Esophagus (tissue), 2 donors: ENCODE results near the gene AKR1B1. TPM values are rescaled to one million over a fixed set of nuclear protein-coding genes. Genes with fewer than 3 reads are reported as not detected.

Experiments
- H3K27ac ChIP-seq, 2 donors: one replicate each; pipeline ENCODE4 v1.5.1; 2013; ENCODE audit warnings: low read depth in 2 of 2, mild to moderate bottlenecking in 2 of 2, inconsistent platforms in 1 of 2, low read length in 1 of 2, moderate library complexity in 1 of 2
- H3K27me3 ChIP-seq, 2 donors: one replicate each; pipeline ENCODE4 v1.6.1; 2013; ENCODE audit warnings: low read length in 2 of 2, control low read depth in 1 of 2, mild to moderate bottlenecking in 1 of 2; ENCODE audit not compliant: insufficient read depth in 2 of 2, control insufficient read depth in 1 of 2
- H3K36me3 ChIP-seq, 2 donors: one replicate each; pipeline ENCODE4 v1.6.1; 2013; ENCODE audit warnings: low read length in 1 of 2; ENCODE audit not compliant: control insufficient read depth in 2 of 2, insufficient read depth in 2 of 2
- H3K4me1 ChIP-seq, 2 donors: one replicate each; pipeline ENCODE4 v1.6.1; 2013; ENCODE audit warnings: low read length in 1 of 2; ENCODE audit not compliant: control insufficient read depth in 2 of 2, insufficient read depth in 2 of 2
- H3K4me3 ChIP-seq, 2 donors: one replicate each; pipeline ENCODE4 v1.5.1; 2013; ENCODE audit warnings: low read length in 2 of 2, mild to moderate bottlenecking in 2 of 2, low read depth in 1 of 2, moderate library complexity in 1 of 2
- H3K9me3 ChIP-seq, 2 donors: one replicate each; pipeline ENCODE4 v1.6.1; 2013; ENCODE audit warnings: mild to moderate bottlenecking in 2 of 2, low read depth in 1 of 2, low read length in 1 of 2, moderate library complexity in 1 of 2; ENCODE audit not compliant: control insufficient read depth in 2 of 2, insufficient read depth in 1 of 2
- WGBS, 2 donors: extraction: QIAGEN DNeasy Blood & Tissue Kit; methylation state at CpG; one replicate each; pipeline ENCODE4 v1.1.7; 2013; 5-methylcytosine and 5-hydroxymethylcytosine counted together
- polyA plus RNA-seq, 2 donors: library from polyadenylated mRNA; stranded (reverse); fragments of 200-250 nt; gene quantifications; one replicate each; pipeline ENCODE4 v1.2.3, GENCODE V29; 2013
- donor health status: healthy with polysubstance abuse.
- donor health status: Bipolar disorder and iron deficiency.

Gene AKR1B1
- polyA plus RNA-seq, 2 donors = 10.6 to 20.6 TPM

DNA sequence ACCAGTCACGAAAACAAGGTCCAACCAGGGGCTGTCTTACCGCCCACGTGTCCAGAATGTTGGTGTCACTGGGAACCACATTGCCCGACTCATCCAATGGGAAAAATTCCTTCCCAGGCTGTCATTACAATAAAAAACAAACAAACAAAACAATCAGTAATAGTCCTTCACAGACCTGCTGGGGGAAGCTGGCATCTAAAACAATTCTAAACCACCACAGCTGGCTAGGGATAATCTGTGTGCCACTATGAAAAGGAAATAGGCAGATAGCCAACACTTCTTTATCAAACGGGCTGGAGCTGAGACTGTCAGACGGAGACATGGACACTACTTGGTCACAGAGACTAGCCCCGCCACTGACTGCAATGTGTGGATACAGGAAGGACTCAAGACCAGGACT is 9.2 kb downstream of the AKR1B1 start:
- H3K4me1 ChIP-seq = no peaks in the 10 kb centered on the region
- no peaks in the 10 kb centered on the region for H3K27me3 ChIP-seq
- no peak overlapping the region for H3K27ac ChIP-seq
- no peaks in the 10 kb centered on the region for H3K9me3 ChIP-seq
- peaks cover 8 to 18% of the 10 kb centered on the region in 2 donors for H3K36me3 ChIP-seq
- WGBS, 2 donors = 74 to 83% methylated on average over 7 of the region's 7 CpGs
- H3K4me3 ChIP-seq = no peak overlapping the region

DNA sequence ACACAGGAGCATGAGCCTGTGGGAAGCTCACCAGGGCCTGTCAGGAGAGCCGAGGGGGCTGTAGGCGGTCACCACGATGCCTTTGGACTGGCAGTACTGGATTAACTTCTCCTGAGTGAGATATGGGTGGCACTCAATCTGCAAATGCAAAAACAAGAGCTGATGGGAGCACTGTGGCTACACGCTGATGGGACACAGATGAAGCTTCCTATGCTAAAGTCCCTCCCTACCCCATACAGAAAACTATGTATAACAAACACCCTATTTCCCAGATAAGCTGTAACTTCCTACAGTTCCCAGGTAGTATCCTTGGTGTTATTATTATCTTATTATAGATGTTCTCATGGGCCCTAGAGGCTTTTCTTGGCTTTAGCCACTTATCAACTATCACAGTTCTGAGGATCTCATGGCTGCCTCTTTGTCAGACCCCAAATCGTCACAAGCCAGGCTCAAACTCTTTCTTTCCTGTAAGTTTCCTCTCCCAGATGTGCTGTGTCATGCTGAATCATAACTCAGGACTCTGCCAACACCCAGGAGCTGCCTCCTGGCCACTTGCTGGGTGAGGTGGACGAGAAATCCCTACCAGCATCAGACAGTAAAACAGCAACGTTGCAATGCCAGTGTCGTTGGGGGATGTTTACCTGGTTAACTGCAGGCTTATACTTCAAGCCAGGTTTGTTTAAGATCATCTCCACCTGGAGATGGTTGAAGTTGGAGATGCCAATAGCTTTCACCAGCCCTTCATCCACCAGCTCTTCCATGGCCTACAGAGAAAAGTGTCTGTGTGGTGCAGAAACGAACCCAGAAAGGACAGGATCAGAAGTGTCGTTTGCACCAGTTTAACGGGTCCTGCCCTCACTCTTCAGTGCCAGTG is 10.3 kb downstream of the AKR1B1 start:
- Histone ChIP-seq H3K27ac (peak overlapping the region in 1 of 2 donors; percentile 43), H3K9me3 (no peaks in the 10 kb centered on the region), H3K4me3 (no peak overlapping the region), H3K27me3 (no peaks in the 10 kb centered on the region), H3K36me3 (peaks cover 9 to 18% of the 10 kb centered on the region in 2 donors), H3K4me1 (peaks cover 0 to 3% of the 10 kb centered on the region in 2 donors)
- WGBS, 2 donors = 71 to 81% methylated on average over 11 of the region's 11 CpGs

DNA sequence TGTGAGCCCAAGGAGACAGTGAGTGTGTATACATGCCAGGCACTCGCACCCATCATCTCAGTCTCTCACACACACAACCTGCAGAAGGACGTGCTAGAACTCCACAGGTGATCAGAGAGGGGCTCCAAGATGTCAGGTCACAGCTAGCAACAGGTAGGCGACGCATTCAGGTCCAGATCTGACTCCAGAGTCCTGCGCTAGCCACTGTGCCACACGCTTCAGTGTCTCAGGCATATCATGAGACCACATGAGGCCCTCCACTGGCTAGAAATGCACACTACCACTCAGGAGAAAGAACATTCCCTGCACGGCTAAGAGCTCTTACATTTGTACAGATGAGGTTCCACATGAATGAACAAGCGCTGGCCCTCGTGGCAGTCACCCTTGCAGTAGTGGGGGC is 11.5 kb downstream of the AKR1B1 start:
- no peak overlapping the region for H3K4me3 ChIP-seq
- 88 to 91% methylated on average over 9 of the region's 9 CpGs for WGBS, 2 donors
- H3K4me1 ChIP-seq = peaks cover 0 to 3% of the 10 kb centered on the region in 2 donors
- peaks cover 9 to 21% of the 10 kb centered on the region in 2 donors for H3K36me3 ChIP-seq
- H3K9me3 ChIP-seq = no peaks in the 10 kb centered on the region
- no peak overlapping the region for H3K27ac ChIP-seq
- no peaks in the 10 kb centered on the region for H3K27me3 ChIP-seq

DNA sequence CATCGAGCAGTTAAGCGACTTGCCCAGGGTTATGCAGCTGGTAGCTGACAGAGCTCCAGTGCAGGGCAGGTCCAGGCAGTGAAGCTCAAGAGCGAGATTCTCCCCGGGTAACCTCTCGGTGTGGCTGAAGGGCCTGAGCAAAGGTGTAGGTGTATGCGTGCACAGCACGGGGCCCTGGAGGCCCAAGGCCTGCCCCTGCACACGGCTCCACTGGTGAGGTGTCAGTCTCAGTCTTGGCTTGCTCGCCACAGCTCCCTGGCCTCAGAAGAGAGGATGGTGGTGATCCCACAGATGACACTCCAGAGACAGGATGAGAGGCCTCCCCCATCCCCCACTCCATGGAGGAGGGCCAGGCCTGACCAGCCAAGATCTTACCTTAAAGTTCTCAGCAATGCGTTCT is 12.0 kb downstream of the AKR1B1 start:
- Histone ChIP-seq H3K27me3 (no peaks in the 10 kb centered on the region), H3K9me3 (no peaks in the 10 kb centered on the region), H3K4me1 (peaks cover 0 to 3% of the 10 kb centered on the region in 2 donors), H3K27ac (no peak overlapping the region), H3K36me3 (peaks cover 9 to 21% of the 10 kb centered on the region in 2 donors), H3K4me3 (no peak overlapping the region)
- WGBS, 2 donors = 93 to 94% methylated on average over 10 of the region's 10 CpGs

DNA sequence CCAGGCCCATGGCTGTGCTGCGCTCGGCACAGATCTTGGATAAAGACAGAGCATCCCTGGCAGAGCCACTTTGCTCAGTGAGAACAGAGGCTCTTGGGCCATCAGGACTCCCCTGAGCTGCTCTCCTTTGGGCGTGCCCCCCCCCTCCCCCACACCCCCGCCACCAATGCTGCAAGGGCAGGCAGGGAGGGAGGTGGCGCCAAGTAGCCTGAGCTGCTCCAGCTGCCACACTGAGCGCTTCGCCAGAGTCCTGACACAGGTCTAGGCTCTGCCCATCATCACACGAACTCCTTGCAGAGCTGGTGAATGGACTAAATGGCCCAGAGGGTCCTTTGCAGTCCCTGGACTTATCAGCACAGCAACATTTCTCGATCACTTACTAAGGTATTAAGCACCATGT is 12.5 kb downstream of the AKR1B1 start:
- H3K9me3 ChIP-seq = no peaks in the 10 kb centered on the region
- H3K4me3 ChIP-seq = no peak overlapping the region
- WGBS, 2 donors = 86 to 95% methylated on average over 9 of the region's 9 CpGs
- H3K4me1 ChIP-seq = peaks cover 0 to 3% of the 10 kb centered on the region in 2 donors
- H3K36me3 ChIP-seq = peaks cover 9 to 21% of the 10 kb centered on the region in 2 donors
- no peak overlapping the region for H3K27ac ChIP-seq
- H3K27me3 ChIP-seq = no peaks in the 10 kb centered on the region

DNA sequence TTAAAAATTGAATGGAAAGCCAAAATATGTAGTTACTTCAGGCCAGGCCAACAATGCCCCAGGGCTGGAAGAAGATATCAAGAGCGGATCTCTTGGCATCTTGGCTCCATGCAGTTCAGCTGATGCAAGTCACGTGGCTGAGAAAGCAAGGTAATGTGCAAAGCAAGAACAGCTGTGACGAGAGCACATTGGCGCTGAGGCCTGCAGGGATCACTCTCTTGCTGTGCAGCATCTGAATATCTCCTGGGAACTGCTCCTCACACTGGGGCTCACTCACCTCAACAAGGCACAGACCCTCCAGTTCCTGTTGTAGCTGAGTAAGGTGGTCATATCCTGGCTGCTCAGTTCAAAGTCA is 14.0 kb downstream of the AKR1B1 start:
- no peak overlapping the region for H3K4me3 ChIP-seq
- 83% methylated on average over 4 of the region's 4 CpGs for WGBS, 2 donors
- H3K27ac ChIP-seq = no peak overlapping the region
- no peaks in the 10 kb centered on the region for H3K9me3 ChIP-seq
- no peaks in the 10 kb centered on the region for H3K27me3 ChIP-seq
- H3K4me1 ChIP-seq = peaks cover 0 to 3% of the 10 kb centered on the region in 2 donors
- H3K36me3 ChIP-seq = peaks cover 14 to 21% of the 10 kb centered on the region in 2 donors

DNA sequence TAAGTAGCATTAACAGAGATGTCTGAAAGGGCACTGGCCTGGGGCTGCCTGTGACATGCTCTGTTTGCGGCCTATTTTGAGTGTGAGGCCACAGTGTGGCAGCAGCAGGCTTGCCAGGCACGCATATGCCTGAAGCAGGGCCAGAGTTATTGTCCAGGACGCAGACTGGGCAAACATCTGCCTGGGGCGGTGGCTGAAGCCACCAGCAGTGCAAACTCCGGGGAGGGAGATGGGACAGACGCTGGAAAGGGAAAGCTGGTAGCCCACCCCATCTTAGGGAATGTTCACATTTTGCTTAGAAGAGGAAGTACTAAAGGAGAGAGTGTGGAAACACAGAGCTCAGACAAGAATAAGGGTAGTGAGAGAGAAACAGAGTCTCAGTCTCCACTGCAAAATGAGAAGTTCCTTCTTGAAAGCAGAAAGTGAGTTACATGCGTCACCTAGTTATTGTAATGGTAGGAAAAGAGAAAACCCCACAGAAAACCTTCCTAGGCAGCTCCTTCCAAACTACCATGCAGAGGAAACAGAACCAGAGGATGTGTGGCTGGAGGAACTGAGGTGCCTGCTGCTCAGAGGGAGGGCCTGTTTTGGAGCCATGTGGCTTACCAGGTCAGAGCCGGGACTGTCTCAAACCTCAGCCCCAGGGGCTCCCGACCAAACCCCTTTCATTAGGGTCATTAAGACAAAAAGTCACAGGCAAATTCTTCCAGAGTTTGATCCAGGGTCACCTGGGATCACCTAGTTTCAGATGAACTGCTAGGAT is 14.5 kb downstream of the AKR1B1 start:
- 60 to 73% methylated on average over 9 of the region's 9 CpGs for WGBS, 2 donors
- Histone ChIP-seq H3K36me3 (peaks cover 14 to 21% of the 10 kb centered on the region in 2 donors), H3K4me1 (peaks cover 0 to 3% of the 10 kb centered on the region in 2 donors), H3K4me3 (no peak overlapping the region), H3K9me3 (no peaks in the 10 kb centered on the region), H3K27ac (peak overlapping the region in 1 of 2 donors; percentile 25), H3K27me3 (no peaks in the 10 kb centered on the region)

DNA sequence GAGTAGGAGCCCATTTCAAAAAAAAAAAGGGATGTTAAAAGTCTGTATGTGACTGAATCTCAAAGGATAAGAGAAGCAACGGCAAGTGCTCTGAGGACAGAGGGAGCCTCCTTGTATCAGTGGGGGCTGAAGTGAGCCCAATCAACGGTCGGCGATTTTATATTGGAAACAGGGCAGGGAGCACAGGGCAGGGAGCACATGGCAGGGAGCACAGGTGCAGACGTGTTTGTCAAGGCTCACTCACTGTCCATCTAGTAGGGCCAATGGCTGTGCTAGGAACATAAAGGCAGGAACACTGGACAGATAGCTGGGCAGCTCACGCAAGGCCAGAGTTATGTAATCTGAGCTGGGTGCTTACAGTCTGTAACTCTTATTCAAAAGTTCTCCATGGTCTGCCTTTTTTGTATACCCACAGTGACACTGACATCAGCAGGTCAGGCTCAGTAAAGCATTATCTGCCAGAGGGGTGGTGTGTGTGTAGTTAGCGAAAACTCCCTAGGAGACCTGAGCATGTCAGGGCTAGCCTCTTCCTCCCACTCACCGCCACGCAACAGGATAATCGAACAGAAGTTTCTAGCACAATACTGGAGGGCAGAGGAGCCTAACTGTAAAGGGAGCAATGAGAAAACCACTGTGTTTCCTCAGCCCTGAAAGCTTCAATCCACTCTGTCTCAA is 15.4 kb downstream of the AKR1B1 start:
- Histone ChIP-seq H3K9me3 (no peaks in the 10 kb centered on the region), H3K27ac (no peak overlapping the region), H3K4me1 (peaks cover 0 to 3% of the 10 kb centered on the region in 2 donors), H3K27me3 (no peaks in the 10 kb centered on the region), H3K36me3 (peaks cover 14 to 19% of the 10 kb centered on the region in 2 donors), H3K4me3 (no peak overlapping the region)
- WGBS, 2 donors = 79% methylated on average over 10 of the region's 10 CpGs

DNA sequence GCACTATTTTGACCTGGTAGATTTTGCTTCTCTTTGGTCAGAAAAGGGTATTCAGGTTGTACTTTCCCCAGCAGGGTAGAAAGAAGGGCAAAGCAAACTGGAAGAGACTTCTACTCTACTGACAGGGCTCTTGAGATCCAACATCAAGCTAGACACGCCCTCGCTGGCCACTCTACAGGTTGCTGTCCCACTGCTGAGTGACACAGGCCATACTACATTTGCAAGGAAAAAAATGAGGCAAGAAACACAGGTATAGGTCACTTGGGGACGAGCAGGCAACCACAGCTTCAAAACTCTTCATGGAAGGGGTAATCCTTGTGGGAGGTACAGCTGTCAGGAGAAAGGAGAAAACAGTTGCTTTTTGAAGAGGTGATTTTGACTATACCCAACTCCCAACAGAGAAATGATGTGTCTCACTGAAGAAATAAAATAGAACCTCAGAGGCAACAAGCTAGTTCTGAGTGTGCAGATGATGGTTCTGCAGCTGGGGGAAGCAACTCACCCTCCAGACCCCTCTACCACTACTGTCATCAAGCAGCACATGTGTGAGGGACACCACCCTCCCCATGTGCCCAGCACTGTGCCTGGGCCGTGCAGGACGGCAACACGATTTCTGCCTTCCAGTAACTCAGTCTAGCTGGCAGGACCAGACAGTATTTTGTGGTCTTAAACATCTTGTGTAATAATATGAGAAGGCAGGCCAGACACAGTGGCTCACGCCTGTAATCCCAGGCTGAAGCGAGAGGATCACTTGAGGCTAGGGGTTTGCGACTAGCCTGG is 16.3 kb downstream of the AKR1B1 start:
- Histone ChIP-seq H3K9me3 (no peaks in the 10 kb centered on the region), H3K27me3 (no peaks in the 10 kb centered on the region), H3K27ac (no peak overlapping the region), H3K36me3 (peaks cover 14 to 18% of the 10 kb centered on the region in 2 donors), H3K4me1 (peaks cover 0 to 3% of the 10 kb centered on the region in 2 donors), H3K4me3 (no peak overlapping the region)
- 94 to 95% methylated on average over 9 of the region's 9 CpGs for WGBS, 2 donors
